GM19351 (cell line): ENCODE results near the gene LYPD8.
A peak's percentile ranks its signal among the peaks of the same experiment; 100 is the strongest.
"Not testable (repeated sequence)": the region's sequence is repeated elsewhere in the genome, so short reads cannot be mapped to it uniquely, and the experiment has no call there.

ENCODE experiments used
- ATAC-seq: cut with Tn5 transposase; IDR thresholded peaks from one replicate; pipeline ENCODE4 v1.9.1; 2021; ENCODE audit warnings: mild to moderate bottlenecking, moderate library complexity; ENCODE audit not compliant: unreplicated experiment

The LYPD8 gene

GRCh38 chr1:248755517-248755916 lies at the start of gene LYPD8:
TSS of gene LYPD8 (minus strand) at chr1:248755759. CDS start at chr1:248751081, 4,678 bp downstream.
- no peak for ATAC-seq

- peak; percentile 81 for ATAC-seq
Observed at GRCh38 chr1:248804771-248805681, 49.5 kb upstream of the LYPD8 start.

- not testable (repeated sequence) for ATAC-seq
Observed at GRCh38 chr1:248803501-248803900, 47.9 kb upstream of the LYPD8 start.

- ATAC-seq = no peak
Observed at GRCh38 chr1:248802454-248802853, 46.9 kb upstream of the LYPD8 start.

GRCh38 chr1:248800459-248800858 lies 44.9 kb upstream of the LYPD8 start:
- ATAC-seq = peak; percentile 16

- ATAC-seq = no peak
Observed at GRCh38 chr1:248798791-248799190, 43.2 kb upstream of the LYPD8 start.

- not testable (repeated sequence) for ATAC-seq
Observed at GRCh38 chr1:248794663-248795062, 39.1 kb upstream of the LYPD8 start.

- peak; percentile 90 for ATAC-seq
Observed at GRCh38 chr1:248793592-248793991, 38.0 kb upstream of the LYPD8 start.

GRCh38 chr1:248792342-248792741 lies 36.8 kb upstream of the LYPD8 start:
- ATAC-seq = peak; percentile 48

GRCh38 chr1:248791010-248791409 lies 35.5 kb upstream of the LYPD8 start:
- no peak for ATAC-seq

- ATAC-seq = no peak
Observed at GRCh38 chr1:248790456-248790855, 34.9 kb upstream of the LYPD8 start.

GRCh38 chr1:248789337-248789736 lies 33.8 kb upstream of the LYPD8 start:
- not testable (repeated sequence) for ATAC-seq

GRCh38 chr1:248788327-248788726 lies 32.8 kb upstream of the LYPD8 start:
- ATAC-seq = no peak

GRCh38 chr1:248787430-248787829 lies 31.9 kb upstream of the LYPD8 start:
- no peak for ATAC-seq

GRCh38 chr1:248786156-248786555 lies 30.6 kb upstream of the LYPD8 start:
- ATAC-seq = peak; percentile 91

- ATAC-seq = no peak
Observed at GRCh38 chr1:248783367-248783766, 27.8 kb upstream of the LYPD8 start.

- ATAC-seq = no peak
Observed at GRCh38 chr1:248782416-248783141, 27.0 kb upstream of the LYPD8 start.

GRCh38 chr1:248779350-248779749 lies 23.8 kb upstream of the LYPD8 start:
- no peak for ATAC-seq

GRCh38 chr1:248778906-248779305 lies 23.3 kb upstream of the LYPD8 start:
- no peak for ATAC-seq

GRCh38 chr1:248776991-248777390 lies 21.4 kb upstream of the LYPD8 start:
- no peak for ATAC-seq

GRCh38 chr1:248775441-248775840 lies 19.9 kb upstream of the LYPD8 start:
- ATAC-seq = no peak

- ATAC-seq = no peak
Observed at GRCh38 chr1:248759644-248760043, 4.1 kb upstream of the LYPD8 start.
